IPS-15b (cell line): ENCODE data around the gene LRRC32.

Experiments used
- H3K27me3 ChIP-seq: one replicate; pipeline ENCODE4 v1.6.1; 2013; ENCODE audit warnings: low read length; ENCODE audit not compliant: control insufficient read depth, insufficient read depth
- H3K36me3 ChIP-seq: one replicate; pipeline ENCODE4 v1.6.1; 2013; ENCODE audit warnings: low read length; ENCODE audit not compliant: control insufficient read depth, insufficient read depth
- H3K4me1 ChIP-seq: one replicate; pipeline ENCODE4 v1.6.1; 2013; ENCODE audit warnings: mild to moderate bottlenecking, low read length; ENCODE audit not compliant: control insufficient read depth, insufficient read depth
- H3K4me3 ChIP-seq: one replicate; pipeline ENCODE4 v1.5.1; 2013; ENCODE audit warnings: low read depth, low read length
- H3K9ac ChIP-seq: one replicate; pipeline ENCODE4 v1.6.1; 2013; ENCODE audit warnings: low read depth, mild to moderate bottlenecking, low read length
- H3K9me3 ChIP-seq: one replicate; pipeline ENCODE4 v1.6.1; 2013; ENCODE audit warnings: mild to moderate bottlenecking, low read length; ENCODE audit not compliant: control insufficient read depth, insufficient read depth

The LRRC32 gene, protein sequence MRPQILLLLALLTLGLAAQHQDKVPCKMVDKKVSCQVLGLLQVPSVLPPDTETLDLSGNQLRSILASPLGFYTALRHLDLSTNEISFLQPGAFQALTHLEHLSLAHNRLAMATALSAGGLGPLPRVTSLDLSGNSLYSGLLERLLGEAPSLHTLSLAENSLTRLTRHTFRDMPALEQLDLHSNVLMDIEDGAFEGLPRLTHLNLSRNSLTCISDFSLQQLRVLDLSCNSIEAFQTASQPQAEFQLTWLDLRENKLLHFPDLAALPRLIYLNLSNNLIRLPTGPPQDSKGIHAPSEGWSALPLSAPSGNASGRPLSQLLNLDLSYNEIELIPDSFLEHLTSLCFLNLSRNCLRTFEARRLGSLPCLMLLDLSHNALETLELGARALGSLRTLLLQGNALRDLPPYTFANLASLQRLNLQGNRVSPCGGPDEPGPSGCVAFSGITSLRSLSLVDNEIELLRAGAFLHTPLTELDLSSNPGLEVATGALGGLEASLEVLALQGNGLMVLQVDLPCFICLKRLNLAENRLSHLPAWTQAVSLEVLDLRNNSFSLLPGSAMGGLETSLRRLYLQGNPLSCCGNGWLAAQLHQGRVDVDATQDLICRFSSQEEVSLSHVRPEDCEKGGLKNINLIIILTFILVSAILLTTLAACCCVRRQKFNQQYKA

DNA sequence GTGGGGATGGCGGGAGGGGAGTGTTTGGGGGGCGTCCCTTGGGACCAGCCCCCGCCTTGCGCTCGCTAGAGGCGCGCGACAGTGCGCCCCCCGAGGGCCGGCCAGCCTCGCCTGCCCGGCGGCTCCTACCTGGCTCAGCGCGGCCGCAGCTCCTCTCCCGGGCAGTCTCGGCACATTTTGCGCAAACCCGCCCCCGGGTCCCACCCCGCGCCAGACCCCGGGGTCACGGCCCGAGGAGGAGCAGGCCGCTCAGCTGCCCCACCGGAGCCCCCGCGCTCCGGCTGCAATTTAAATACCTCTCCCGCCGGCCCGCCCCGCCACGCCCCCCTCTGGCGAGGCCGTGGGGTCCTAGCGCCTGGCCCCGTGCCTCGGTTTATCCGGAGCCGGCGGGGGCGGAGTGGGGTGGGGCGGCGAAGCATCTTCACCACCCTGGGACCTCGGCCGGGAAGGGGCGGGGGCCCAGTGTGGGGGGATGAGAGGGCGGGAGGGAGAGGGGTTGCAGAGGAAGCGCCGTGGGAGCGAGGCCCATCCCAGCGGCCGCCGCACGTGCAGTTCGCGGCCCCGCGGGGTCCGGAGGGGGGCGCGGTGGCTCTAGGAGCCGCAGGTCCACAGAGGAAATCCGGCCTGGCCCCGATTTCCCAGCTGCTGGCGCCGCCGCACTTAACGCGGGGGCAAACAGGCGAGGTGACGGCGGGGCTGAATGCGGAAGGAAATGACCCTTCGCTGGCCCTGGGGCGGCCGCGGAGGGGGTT lies at the start of gene LRRC32:
Gene LRRC32, minus strand, starts transcription at position 263 of the 752 bp plus-strand sequence. CDS start 4,793 bp downstream, outside the sequence.
- Histone ChIP-seq H3K27me3 (peaks cover 32% of the 10 kb centered on the region), H3K9ac (no peak within 1 kb of the TSS), H3K9me3 (no peaks in the 10 kb centered on the region), H3K36me3 (no peaks in the 10 kb centered on the region), H3K4me1 (no peaks in the 10 kb centered on the region), H3K4me3 (peak within 1 kb of the TSS; percentile 58)

DNA sequence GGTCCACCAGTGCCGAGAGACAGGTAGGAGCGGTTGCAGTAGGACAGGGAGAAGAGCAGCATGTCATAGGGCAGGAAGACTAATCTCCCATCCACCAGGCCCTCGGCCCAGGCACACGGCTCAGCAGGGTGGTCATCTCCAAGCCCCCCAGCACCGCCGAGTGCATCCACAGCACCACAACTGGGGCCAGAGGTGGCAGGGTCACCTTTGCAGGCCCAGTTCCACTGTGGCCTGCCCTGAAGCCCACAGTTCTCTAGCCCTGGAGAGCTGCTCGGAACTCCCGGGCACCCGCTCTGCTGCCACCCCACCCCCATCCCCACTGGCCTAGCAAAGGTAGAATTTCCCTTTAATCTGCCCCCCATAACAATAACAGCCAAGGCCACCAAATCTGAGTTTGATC lies 49.1 kb upstream of the LRRC32 start:
- Histone ChIP-seq H3K4me3 (no peak overlapping the region), H3K27me3 (peaks cover 7% of the 10 kb centered on the region), H3K9me3 (no peaks in the 10 kb centered on the region), H3K9ac (no peak overlapping the region), H3K4me1 (no peaks in the 10 kb centered on the region), H3K36me3 (no peaks in the 10 kb centered on the region)

DNA sequence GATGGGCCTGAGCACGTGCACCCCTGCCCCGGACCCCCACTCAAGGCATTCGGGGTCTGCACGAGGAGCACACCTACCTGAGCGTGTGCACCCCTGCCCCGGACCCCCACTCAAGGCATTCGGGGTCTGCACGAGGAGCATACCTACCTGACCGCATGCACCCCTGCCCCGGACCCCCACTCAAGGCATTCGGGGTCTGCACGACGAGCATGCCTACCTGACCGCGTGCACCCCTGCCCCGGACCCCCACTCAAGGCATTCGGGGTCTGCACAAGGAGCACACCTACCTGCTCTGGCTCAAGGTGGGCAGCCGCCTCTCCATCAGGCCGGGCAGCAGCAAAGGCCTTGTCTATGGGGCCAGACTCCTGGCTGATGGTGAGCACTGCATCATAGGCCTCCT lies 48.7 kb upstream of the LRRC32 start:
- no peak overlapping the region for H3K9ac ChIP-seq
- no peaks in the 10 kb centered on the region for H3K36me3 ChIP-seq
- peaks cover 7% of the 10 kb centered on the region for H3K27me3 ChIP-seq
- H3K4me1 ChIP-seq = no peaks in the 10 kb centered on the region
- no peaks in the 10 kb centered on the region for H3K9me3 ChIP-seq
- no peak overlapping the region for H3K4me3 ChIP-seq

DNA sequence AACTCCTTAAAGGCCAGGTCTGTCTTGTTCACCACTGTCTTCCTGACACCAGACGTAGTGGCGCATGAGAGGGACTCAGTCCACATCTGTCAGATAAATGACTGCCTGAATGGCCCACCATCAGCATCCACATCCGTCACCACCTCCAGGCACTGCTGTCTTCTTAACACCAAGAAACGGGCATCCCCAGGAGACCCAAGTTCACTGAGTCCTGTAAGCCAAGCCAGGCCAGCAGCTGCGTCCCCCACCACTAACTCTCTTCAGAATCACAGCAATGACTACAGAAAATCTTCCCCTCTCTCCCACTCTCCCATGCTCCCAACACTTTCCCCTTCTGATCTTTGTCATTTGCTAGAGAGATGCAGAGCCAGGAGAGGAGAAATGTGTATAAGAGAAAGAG lies 47.3 kb upstream of the LRRC32 start:
- no peak overlapping the region for H3K9ac ChIP-seq
- H3K4me1 ChIP-seq = no peaks in the 10 kb centered on the region
- no peak overlapping the region for H3K4me3 ChIP-seq
- H3K27me3 ChIP-seq = peaks cover 5% of the 10 kb centered on the region
- no peaks in the 10 kb centered on the region for H3K9me3 ChIP-seq
- no peaks in the 10 kb centered on the region for H3K36me3 ChIP-seq

DNA sequence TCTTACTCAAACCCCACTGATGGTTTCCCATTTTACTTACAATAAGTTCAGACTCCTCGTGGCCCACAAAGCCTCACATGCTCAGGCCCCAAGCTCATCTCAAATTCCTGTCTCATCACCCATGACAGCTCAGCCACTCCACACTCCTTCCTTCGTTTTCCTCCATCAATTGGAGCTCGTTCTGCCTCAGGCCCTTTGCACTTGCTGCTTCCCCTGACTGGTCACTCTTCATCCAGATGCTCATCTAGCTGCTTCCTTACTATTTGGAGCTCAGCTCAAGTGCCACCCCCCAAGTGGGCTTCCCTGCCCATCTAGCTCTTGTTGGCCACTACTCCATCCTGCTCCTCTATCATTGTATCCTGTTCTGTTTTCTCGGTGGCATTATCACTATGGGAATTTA lies 46.8 kb upstream of the LRRC32 start:
- Histone ChIP-seq H3K36me3 (no peaks in the 10 kb centered on the region), H3K4me1 (no peaks in the 10 kb centered on the region), H3K9ac (no peak overlapping the region), H3K9me3 (no peaks in the 10 kb centered on the region), H3K4me3 (no peak overlapping the region), H3K27me3 (peaks cover 4% of the 10 kb centered on the region)

DNA sequence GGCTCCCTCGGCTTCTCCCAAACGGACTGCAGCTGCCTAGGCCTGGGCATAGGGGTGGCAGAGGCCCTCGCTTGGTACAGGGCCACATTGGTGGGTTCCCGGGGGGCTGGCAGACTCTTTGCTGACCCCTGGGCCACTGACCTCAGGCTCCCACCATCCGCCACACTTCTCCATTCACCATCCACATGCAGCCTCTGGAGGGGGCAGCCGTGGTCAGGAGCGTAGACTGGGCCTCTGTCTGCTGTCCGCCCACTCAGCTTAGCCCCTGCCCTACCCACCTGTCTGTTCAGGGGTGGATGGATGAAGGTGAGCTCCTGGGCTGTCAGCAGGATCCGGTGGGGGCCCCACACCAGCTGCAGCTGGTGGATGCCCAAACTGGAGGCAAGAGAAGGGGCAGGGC lies 45.7 kb upstream of the LRRC32 start:
- Histone ChIP-seq H3K9me3 (no peaks in the 10 kb centered on the region), H3K4me3 (no peak overlapping the region), H3K27me3 (no peaks in the 10 kb centered on the region), H3K4me1 (no peaks in the 10 kb centered on the region), H3K36me3 (no peaks in the 10 kb centered on the region), H3K9ac (no peak overlapping the region)

DNA sequence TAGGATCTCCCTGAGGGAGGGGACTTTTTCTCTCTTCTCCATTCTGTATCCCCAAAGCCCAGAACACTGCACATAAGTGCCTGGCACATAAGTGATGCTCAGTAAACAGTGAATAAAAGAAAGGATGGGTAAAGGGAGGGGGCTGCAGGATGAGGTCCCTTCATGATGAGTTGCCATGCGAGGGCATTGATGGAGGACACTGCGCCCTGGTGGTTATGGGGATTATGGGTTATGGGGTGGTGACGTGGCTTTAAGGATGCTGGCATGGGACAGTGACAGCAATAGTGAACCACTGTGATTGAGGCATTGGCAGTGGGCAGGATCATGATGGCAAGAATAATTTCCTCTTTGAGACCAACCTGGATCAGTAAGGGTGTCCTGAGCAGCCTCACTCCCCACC lies 43.9 kb upstream of the LRRC32 start:
- no peak overlapping the region for H3K9ac ChIP-seq
- H3K36me3 ChIP-seq = no peaks in the 10 kb centered on the region
- no peak overlapping the region for H3K4me3 ChIP-seq
- H3K27me3 ChIP-seq = no peaks in the 10 kb centered on the region
- no peaks in the 10 kb centered on the region for H3K4me1 ChIP-seq
- H3K9me3 ChIP-seq = no peaks in the 10 kb centered on the region

DNA sequence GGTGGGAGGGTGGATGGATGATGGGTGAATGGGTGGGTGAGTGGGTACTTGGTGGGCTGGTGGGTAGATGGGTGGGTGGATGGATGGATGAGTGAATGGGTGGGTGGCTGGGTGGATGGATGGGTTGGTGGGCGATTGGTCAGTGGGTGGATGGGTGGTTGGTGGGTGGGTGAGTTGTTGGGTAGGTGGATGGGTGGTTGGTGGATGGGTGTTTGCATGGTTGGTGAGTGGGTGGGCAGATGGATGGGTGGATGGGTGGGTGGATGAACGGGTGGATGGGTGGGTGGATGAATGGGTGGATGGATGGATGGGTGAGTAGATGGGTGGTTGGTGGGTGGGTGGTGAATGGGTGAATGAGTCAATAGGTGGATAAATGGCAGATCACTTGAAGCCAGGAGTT lies 43.0 kb upstream of the LRRC32 start:
- H3K9ac ChIP-seq = no peak overlapping the region
- H3K4me1 ChIP-seq = no peaks in the 10 kb centered on the region
- no peaks in the 10 kb centered on the region for H3K27me3 ChIP-seq
- no peak overlapping the region for H3K4me3 ChIP-seq
- H3K36me3 ChIP-seq = no peaks in the 10 kb centered on the region
- no peaks in the 10 kb centered on the region for H3K9me3 ChIP-seq

DNA sequence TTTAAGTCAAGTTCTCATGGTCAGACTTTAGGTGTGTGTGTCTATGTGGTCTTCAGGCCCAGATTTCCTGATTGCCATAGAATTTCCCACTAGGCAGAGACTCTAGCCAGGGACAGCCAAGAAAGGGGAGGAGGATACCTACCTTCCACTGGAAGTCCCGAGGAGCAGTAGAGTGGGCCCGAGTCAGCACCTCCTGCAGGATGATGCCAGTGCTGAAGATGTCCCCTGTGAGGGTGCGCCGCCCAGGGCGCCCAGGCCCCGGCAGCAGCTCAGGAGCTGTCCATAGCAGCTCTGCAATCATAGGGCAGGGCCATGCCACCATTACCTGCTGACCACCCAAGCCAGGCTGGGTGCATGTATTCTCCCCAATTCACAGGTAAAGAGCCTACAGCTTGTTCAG lies 41.6 kb upstream of the LRRC32 start:
- no peak overlapping the region for H3K9ac ChIP-seq
- H3K9me3 ChIP-seq = no peaks in the 10 kb centered on the region
- no peaks in the 10 kb centered on the region for H3K36me3 ChIP-seq
- H3K27me3 ChIP-seq = no peaks in the 10 kb centered on the region
- H3K4me1 ChIP-seq = no peaks in the 10 kb centered on the region
- H3K4me3 ChIP-seq = no peak overlapping the region

DNA sequence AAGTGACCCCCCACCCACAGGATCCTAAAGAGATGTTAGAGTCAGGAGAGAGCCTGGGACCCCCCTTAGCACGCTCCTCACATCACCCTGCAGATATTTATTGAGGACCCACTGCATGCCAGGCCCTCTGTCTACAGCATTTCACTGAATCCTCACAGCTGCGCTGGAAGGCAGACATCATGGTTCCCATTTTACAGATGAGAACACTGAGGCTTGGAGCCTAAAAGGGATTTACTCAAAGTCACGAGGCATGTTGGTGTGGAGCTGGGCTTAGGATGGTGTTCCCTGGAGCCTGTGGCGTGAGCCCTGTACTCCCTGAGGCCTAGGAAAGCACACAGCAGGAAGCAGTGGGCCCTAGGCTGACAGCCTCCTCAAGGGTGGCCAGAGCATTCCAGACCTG lies 39.2 kb upstream of the LRRC32 start:
- H3K4me3 ChIP-seq = no peak overlapping the region
- H3K9ac ChIP-seq = no peak overlapping the region
- H3K9me3 ChIP-seq = no peaks in the 10 kb centered on the region
- no peaks in the 10 kb centered on the region for H3K36me3 ChIP-seq
- no peaks in the 10 kb centered on the region for H3K4me1 ChIP-seq
- H3K27me3 ChIP-seq = no peaks in the 10 kb centered on the region

DNA sequence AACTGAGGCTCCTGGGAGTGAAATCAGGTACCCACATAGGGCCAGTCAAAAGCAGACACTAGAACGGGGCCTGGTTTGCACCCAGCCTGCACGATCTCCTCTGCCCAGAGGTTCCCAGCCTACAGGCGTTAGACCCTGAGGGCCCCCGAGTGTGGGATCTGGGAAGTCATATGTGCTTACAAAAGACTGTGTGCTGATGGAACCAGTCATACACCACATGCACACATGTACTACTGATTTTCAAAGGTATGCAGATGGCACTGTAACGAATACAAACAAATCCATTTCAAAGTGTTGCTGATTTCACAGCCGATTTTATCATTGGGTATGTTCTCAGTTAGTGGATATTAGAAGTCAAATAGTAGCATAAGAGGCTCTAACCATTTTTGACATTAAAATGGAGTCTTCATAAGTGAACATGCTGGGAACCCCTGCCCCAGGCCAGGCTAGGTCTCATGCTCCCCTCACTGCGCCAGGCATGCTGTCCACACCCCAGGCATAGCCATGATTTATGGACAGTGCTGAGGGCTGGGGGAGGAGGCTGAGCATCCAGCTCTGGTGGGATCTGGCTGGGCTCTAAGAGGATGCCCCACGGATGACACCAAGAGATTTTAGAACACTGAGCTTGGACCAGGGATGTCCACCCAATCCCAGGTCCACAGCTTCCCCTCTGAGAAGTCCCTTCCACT lies 38.6 kb upstream of the LRRC32 start:
- Histone ChIP-seq H3K4me1 (peaks cover 4% of the 10 kb centered on the region), H3K27me3 (no peaks in the 10 kb centered on the region), H3K4me3 (no peak overlapping the region), H3K36me3 (no peaks in the 10 kb centered on the region), H3K9ac (no peak overlapping the region), H3K9me3 (no peaks in the 10 kb centered on the region)
